HepG2 (cell line): ENCODE results near the gene OXSM. TPM values are rescaled to one million over a fixed set of nuclear protein-coding genes. Genes with fewer than 3 reads are reported as not detected.

Experiments
- ATF7-NPFF ChIP-seq: sonication (generic); formaldehyde crosslinking; IDR thresholded peaks from 2 replicates; pipeline ENCODE4 v1.8.1; 2023; ENCODE audit warnings: mild to moderate bottlenecking, low read depth, missing genetic modification reagents, moderate library complexity
- CCAR2 ChIP-seq: fragments of 200-400 bp; formaldehyde crosslinking; optimal IDR thresholded peaks from 2 replicates; pipeline ENCODE3; 2018; ENCODE audit warnings: low read depth, mild to moderate bottlenecking, low read length, moderate library complexity
- FOSL2 ChIP-seq: sonication (generic); formaldehyde crosslinking; IDR thresholded peaks from 2 replicates; pipeline ENCODE4 v1.4.0; 2020; ENCODE audit warnings: missing genetic modification reagents
- GATAD1 ChIP-seq: IDR thresholded peaks from 2 replicates; pipeline ENCODE4 v1.6.1; 2016; ENCODE audit warnings: missing genetic modification reagents, missing compliant biosample characterization
- HIC2 ChIP-seq: sonication (generic); formaldehyde crosslinking; IDR thresholded peaks from 2 replicates; pipeline ENCODE4 v1.9.0; 2022; ENCODE audit warnings: low read depth, missing genetic modification reagents
- HOXD1 ChIP-seq: sonication (generic); formaldehyde crosslinking; IDR thresholded peaks from 2 replicates; pipeline ENCODE4 v1.5.0; 2020; ENCODE audit warnings: missing genetic modification reagents
- KLF16 ChIP-seq, 2 experiments: sonication (generic) in 1 of 2; formaldehyde crosslinking in 1 of 2; IDR thresholded peaks; 2 replicates each; pipeline versions ENCODE4 v1.6.1 to v1.8.0; 2016 to 2023; ENCODE audit warnings: missing genetic modification reagents in 2 of 2, missing compliant biosample characterization in 1 of 2
- MXI1 ChIP-seq: IDR thresholded peaks from 3 replicates; pipeline ENCODE4 v1.6.1; 2012; ENCODE audit warnings: low read depth, low read length, inconsistent platforms, borderline replicate concordance
- MYPOP ChIP-seq: sonication (generic); formaldehyde crosslinking; IDR thresholded peaks from 2 replicates; pipeline ENCODE4 v1.8.1; 2023; ENCODE audit warnings: mild to moderate bottlenecking, moderate library complexity, missing genetic modification reagents
- TFDP1 ChIP-seq: IDR thresholded peaks from 2 replicates; pipeline ENCODE4 v1.6.1; 2016; ENCODE audit warnings: missing compliant biosample characterization, missing genetic modification reagents, borderline replicate concordance
- UBTF ChIP-seq: sonication (generic); formaldehyde crosslinking; IDR thresholded peaks from 2 replicates; pipeline ENCODE4 v1.4.0; 2020; ENCODE audit warnings: mild to moderate bottlenecking, missing genetic modification reagents
- ZC3H4 ChIP-seq: sonication (generic); formaldehyde crosslinking; IDR thresholded peaks from 2 replicates; pipeline ENCODE4 v1.4.0; 2020; ENCODE audit warnings: missing genetic modification reagents, borderline replicate concordance
- ZFP1 ChIP-seq: IDR thresholded peaks from 2 replicates; pipeline ENCODE4 v1.6.1; 2016
- ZNF331 ChIP-seq: sonication (generic); formaldehyde crosslinking; IDR thresholded peaks from 2 replicates; pipeline ENCODE4 v1.4.0; 2020; ENCODE audit warnings: missing genetic modification reagents
- ZNF556 ChIP-seq: sonication (generic); formaldehyde crosslinking; IDR thresholded peaks from 2 replicates; pipeline ENCODE4 v1.4.0; 2020; ENCODE audit warnings: mild to moderate bottlenecking, missing genetic modification reagents, borderline replicate concordance
- ZNF607 ChIP-seq: sonication (generic); formaldehyde crosslinking; IDR thresholded peaks from 2 replicates; pipeline ENCODE4 v1.5.1; 2020; ENCODE audit warnings: missing genetic modification reagents, mild to moderate bottlenecking, borderline replicate concordance
- ZNF704 ChIP-seq: sonication (generic); formaldehyde crosslinking; IDR thresholded peaks from 2 replicates; pipeline ENCODE4 v1.8.1; 2023; ENCODE audit warnings: mild to moderate bottlenecking, inconsistent platforms, moderate library complexity, missing genetic modification reagents, borderline replicate concordance
- polyA plus RNA-seq, 8 experiments: library from polyadenylated mRNA; depleted of rRNA in 3 of 8; stranded (reverse) in 7 of 8; unstranded in 1 of 8; fragments of >200 nt; fragmentation: Illumina TruSeq in 4 of 8; extraction: Trizol in 4 of 8; gene quantifications; 2 replicates each; pipeline versions ENCODE4 v1.2.1 to v1.2.3, GENCODE V29; 2011 to 2016; ENCODE audit warnings: low read depth in 4 of 8, missing spikeins in 1 of 8, mixed read lengths in 1 of 8; ENCODE audit not compliant: insufficient read depth in 1 of 8
- total RNA-seq, 5 experiments: library from RNA; depleted of rRNA; stranded (reverse); fragments of >200 nt; fragmentation: Illumina TruSeq; extraction: Trizol; gene quantifications; 2 replicates each; pipeline ENCODE4 v1.2.3, GENCODE V29; 2016; ENCODE audit warnings: low read depth in 1 of 5
- TF ChIP-seq, protein P1 (sequence below): sonication (generic); formaldehyde crosslinking; IDR thresholded peaks from 2 replicates; pipeline ENCODE4 v1.5.0; 2020; ENCODE audit warnings: missing genetic modification reagents

The OXSM gene
- total and polyA plus RNA-seq, 2 of the 13 experiments (the other 11 are each of a cell fraction or from before 2014, with no cell fraction given): 18.2 to 34.4 TPM

DNA sequence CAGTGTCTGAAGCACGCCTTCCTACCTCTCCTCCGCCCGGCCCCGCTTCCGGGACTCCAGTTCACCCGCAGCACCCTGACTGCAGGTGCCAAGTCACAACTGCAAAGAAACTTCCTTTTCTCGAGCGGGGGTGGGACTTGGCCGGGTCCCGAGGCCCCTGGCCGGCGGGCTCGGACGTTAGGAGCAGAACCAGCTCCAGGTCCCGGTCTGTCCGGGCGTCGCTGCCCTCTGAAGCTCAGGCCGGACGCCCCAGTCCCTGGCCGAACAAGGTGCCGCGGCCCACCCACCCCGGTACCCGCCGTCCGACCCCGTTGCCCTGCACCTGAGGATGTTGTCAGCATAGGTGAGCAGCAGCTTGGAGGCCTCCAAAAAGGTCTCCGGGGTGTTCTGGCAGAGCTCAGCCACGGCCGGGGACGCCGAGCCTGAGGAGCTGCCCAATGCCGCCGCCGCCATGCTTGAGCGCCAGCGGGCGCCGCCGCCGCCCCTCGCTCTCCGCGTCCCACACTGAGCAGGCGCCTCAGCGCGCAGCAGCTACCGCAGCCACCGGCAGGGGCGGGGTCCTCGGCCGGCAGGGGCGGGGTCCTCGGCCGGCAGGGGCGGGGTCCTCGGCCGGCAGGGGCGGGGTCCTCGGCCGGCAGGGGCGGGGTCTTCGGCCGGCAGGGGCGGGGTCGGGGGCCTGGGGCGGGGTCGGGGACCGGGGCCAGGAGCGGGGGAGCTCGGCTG, 6.8 kb upstream of the OXSM start, which contains the start of gene NGLY1 (continued):
- TF ChIP-seq UBTF (CRISPR knock-in tag): peak; percentile 92
- no peak; the same call in 1 of the 2 replicates for TF ChIP-seq ZNF556 (CRISPR knock-in tag)
- no peak for TF ChIP-seq FOSL2 (CRISPR knock-in tag)
- TF ChIP-seq, protein P1, sequence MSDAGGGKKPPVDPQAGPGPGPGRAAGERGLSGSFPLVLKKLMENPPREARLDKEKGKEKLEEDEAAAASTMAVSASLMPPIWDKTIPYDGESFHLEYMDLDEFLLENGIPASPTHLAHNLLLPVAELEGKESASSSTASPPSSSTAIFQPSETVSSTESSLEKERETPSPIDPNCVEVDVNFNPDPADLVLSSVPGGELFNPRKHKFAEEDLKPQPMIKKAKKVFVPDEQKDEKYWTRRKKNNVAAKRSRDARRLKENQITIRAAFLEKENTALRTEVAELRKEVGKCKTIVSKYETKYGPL: no peak
- TF ChIP-seq HOXD1 (CRISPR knock-in tag): peak; percentile 55
- peak; percentile 71; the same call in 1 of the 2 replicates for TF ChIP-seq ZNF607
- peak; percentile 25; the same call in 1 of the 2 replicates for TF ChIP-seq ZNF331 (CRISPR knock-in tag)
- TF ChIP-seq HIC2 (CRISPR knock-in tag): no peak
- peak; percentile 65; the same call in 1 of the 2 replicates for TF ChIP-seq ZNF704 (CRISPR knock-in tag)
- no peak for TF ChIP-seq ZFP1 (CRISPR knock-in tag)
- TF ChIP-seq ZC3H4: no peak
- TF ChIP-seq KLF16 (CRISPR knock-in tag; IDR thresholded peaks at IDR 0.05): peak in 1 of 2 experiments; percentile 65; a peak in 2 of 4 replicates
- peak; percentile 36; the same call in 1 of the 2 replicates for TF ChIP-seq MYPOP (CRISPR knock-in tag)
- TF ChIP-seq CCAR2: no peak
- TF ChIP-seq TFDP1 (CRISPR knock-in tag): no peak
- TF ChIP-seq MXI1: no peak; the same call in 2 of the 3 replicates
- 0 out of 2 replicates have a peak, but pooled peaks have one; percentile 19 for TF ChIP-seq GATAD1
- no peak for TF ChIP-seq ATF7-NPFF (CRISPR knock-in tag)
